HCT116 (cell line): ENCODE results near the gene NFE2L3. TPM values are rescaled to one million over a fixed set of nuclear protein-coding genes. Genes with fewer than 3 reads are reported as not detected.

Experiments
- ATAC-seq: fragments of 200-7000 bp; cut with Tn5 transposase; 2 replicates; pipeline ENCODE4 v1.9.1; 2020; ENCODE audit warnings: mild to moderate bottlenecking, moderate library complexity
- BruUV-seq: library from RNA; stranded (reverse); fragments of 400-500 nt; replicated peaks from 2 replicates; lab custom pipeline; 2021; lab: Mats Ljungman, UMichigan
- CTCF ChIA-PET: fragments of 300-600 bp; sonication (Branson Sonifier 250); formaldehyde crosslinking; loops from one replicate; lab custom pipeline; 2021; ENCODE audit warnings: antibody characterized with exemption; lab: Charles Lee
- POLR2A ChIA-PET: fragments of 300-600, 350-600 bp; sonication (Branson Sonifier 250); formaldehyde crosslinking; loops from one replicate; lab custom pipeline; 2021; ENCODE audit warnings: antibody characterized with exemption; lab: Charles Lee
- RAD21 ChIA-PET, 2 experiments: fragments of 300-600 bp; sonication (Branson Sonifier 250); formaldehyde crosslinking; loops; one replicate each; lab custom pipeline; 2023; ENCODE audit warnings: low total read pairs in 2 of 2; ENCODE audit not compliant: uncharacterized antibody in 2 of 2, unreplicated experiment in 2 of 2, low non-redundant PET in 1 of 2; lab: Charles Lee
- DNase-seq: peaks from one replicate; pipeline ENCODE4 v3.0.0-alpha.2; 2010; ENCODE audit warnings: low read depth, low spot score
- H2AFZ ChIP-seq: fragments of 200-600 bp; shearing (Covaris generic), sonication (generic); 2 replicates; pipeline ENCODE4 v1.6.1; 2017; ENCODE audit warnings: low read depth, mixed run types, mixed read lengths, antibody characterized with exemption, low read length; ENCODE audit not compliant: poor library complexity, severe bottlenecking
- H3K27ac ChIP-seq: 2 replicates; pipeline ENCODE4 v1.5.1; 2012; ENCODE audit warnings: low read depth, low read length
- H3K27me3 ChIP-seq: fragments of 200-600 bp; sonication (generic); 2 replicates; pipeline ENCODE4 v1.6.1; 2016; ENCODE audit warnings: mixed run types, low read length, mixed read lengths; ENCODE audit not compliant: insufficient read depth
- H3K36me3 ChIP-seq, 2 experiments: fragments of 200-500 bp in 1 of 2; fragments of 200-600 bp in 1 of 2; sonication (Bioruptor generic) in 1 of 2; sonication (generic) in 1 of 2; 2 replicates each; pipeline versions ENCODE4 v1.5.1 to v1.6.1; 2014 to 2016; ENCODE audit warnings: low read length in 2 of 2, inconsistent platforms in 1 of 2, mixed read lengths in 1 of 2, mixed run types in 1 of 2; ENCODE audit not compliant: insufficient read depth in 2 of 2, control insufficient read depth in 1 of 2
- H3K4me1 ChIP-seq, 2 experiments: fragments of 200-600 bp in 1 of 2; sonication (generic) in 1 of 2; 2 replicates each; pipeline versions ENCODE4 v1.5.1 to v1.6.1; 2012 to 2017; ENCODE audit warnings: low read length in 2 of 2, inconsistent platforms in 1 of 2, mild to moderate bottlenecking in 1 of 2, mixed read lengths in 1 of 2, mixed run types in 1 of 2, moderate library complexity in 1 of 2; ENCODE audit not compliant: insufficient read depth in 2 of 2, control insufficient read depth in 1 of 2
- H3K4me2 ChIP-seq: fragments of 200-600 bp; sonication (generic); 2 replicates; pipeline ENCODE4 v1.6.1; 2017; ENCODE audit warnings: mixed run types, low read length, mixed read lengths
- H3K4me3 ChIP-seq, 2 experiments: fragments of 200-600 bp in 1 of 2; sonication (generic) in 1 of 2; replicated peaks in 1 of 2; 2 replicates each; pipeline ENCODE4 v1.5.1; 2011 to 2016; ENCODE audit warnings: low read length in 2 of 2, control low read depth in 1 of 2, low read depth in 1 of 2, mild to moderate bottlenecking in 1 of 2, mixed read lengths in 1 of 2, mixed run types in 1 of 2
- H3K79me2 ChIP-seq: fragments of 200-600 bp; sonication (generic); 2 replicates; pipeline ENCODE4 v1.6.1; 2017; ENCODE audit warnings: mild to moderate bottlenecking, mixed run types, low read length, moderate library complexity, mixed read lengths; ENCODE audit not compliant: insufficient read depth
- H3K9ac ChIP-seq: fragments of 200-600 bp; sonication (generic); 2 replicates; pipeline ENCODE4 v1.6.1; 2016; ENCODE audit warnings: low read length, mixed read lengths
- H3K9me2 ChIP-seq: fragments of 200-600 bp; sonication (generic), shearing (Covaris generic); 2 replicates; pipeline ENCODE4 v1.6.1; 2017; ENCODE audit warnings: mixed run types, mild to moderate bottlenecking, moderate library complexity; ENCODE audit not compliant: insufficient read depth
- H3K9me3 ChIP-seq, 2 experiments: fragments of 200-500 bp in 1 of 2; fragments of 200-600 bp in 1 of 2; sonication (Bioruptor generic) in 1 of 2; sonication (generic) in 1 of 2; 2 replicates each; pipeline ENCODE4 v1.6.1; 2014 to 2017; ENCODE audit warnings: low read length in 2 of 2, mixed read lengths in 2 of 2, inconsistent platforms in 1 of 2, low read depth in 1 of 2, mild to moderate bottlenecking in 1 of 2, mixed run types in 1 of 2, moderate library complexity in 1 of 2; ENCODE audit not compliant: control insufficient read depth in 1 of 2, insufficient read depth in 1 of 2
- H4K20me1 ChIP-seq: fragments of 200-600 bp; sonication (generic), shearing (Covaris generic); 2 replicates; pipeline ENCODE4 v1.6.1; 2017; ENCODE audit warnings: mixed run types, mild to moderate bottlenecking, moderate library complexity; ENCODE audit not compliant: insufficient read depth
- ATF3 ChIP-seq: IDR thresholded peaks from 2 replicates; pipeline ENCODE4 v1.6.1; 2012
- CTCF ChIP-seq, 3 experiments: fragments of 200-600 bp in 1 of 3; sonication (generic) in 1 of 3; IDR thresholded peaks in 2 of 3; conservative IDR thresholded peaks in 1 of 3; 2 replicates each; pipeline ENCODE4 v1.5.1; 2012 to 2017; ENCODE audit warnings: low read depth in 2 of 3, low read length in 2 of 3, antibody characterized with exemption in 1 of 3, borderline replicate concordance in 1 of 3, control low read depth in 1 of 3, mild to moderate bottlenecking in 1 of 3, mixed read lengths in 1 of 3, mixed run types in 1 of 3, moderate library complexity in 1 of 3; ENCODE audit not compliant: insufficient read depth in 1 of 3
- ELF1 ChIP-seq: IDR thresholded peaks from 2 replicates; pipeline ENCODE4 v1.6.1; 2012; ENCODE audit warnings: low read depth, borderline replicate concordance
- EZH2phosphoT487 ChIP-seq: fragments of 200-600 bp; IDR thresholded peaks from 2 replicates; pipeline ENCODE4 v1.6.1; 2018; ENCODE audit warnings: antibody characterized with exemption, borderline replicate concordance
- JUND ChIP-seq: IDR thresholded peaks from 2 replicates; pipeline ENCODE4 v1.6.1; 2012
- RAD21 ChIP-seq: IDR thresholded peaks from 2 replicates; pipeline ENCODE4 v1.6.1; 2012; ENCODE audit warnings: low read depth, mild to moderate bottlenecking
- SRF ChIP-seq: IDR thresholded peaks from 2 replicates; pipeline ENCODE4 v1.6.1; 2012; ENCODE audit warnings: low read depth
- ZNF274 ChIP-seq: fragments of 200-500 bp; sonication (Bioruptor generic); IDR thresholded peaks from 2 replicates; pipeline ENCODE4 v1.6.1; 2014; ENCODE audit warnings: mild to moderate bottlenecking, low read depth, low read length, inconsistent platforms
- intact Hi-C: fragments of 100-400 bp; cut with micrococcal nuclease; formaldehyde crosslinking; loops from 2 replicates; pipeline ENCODE4 v1.10.0; 2022
- total RNA-seq: library from RNA; stranded (reverse); gene quantifications from one replicate; pipeline ENCODE4 v1.2.1, GENCODE V29; 2021; ENCODE audit not compliant: unreplicated experiment

NFE2L3 gene
- total RNA-seq, 1 experiment from 2014 or later, result 27.0 TPM

- no peak for TF ChIP-seq CTCF (IDR thresholded peaks at IDR 0.05 in 2 of 3, conservative IDR thresholded peaks at IDR 0.05 in 1 of 3; ENCODE audit: borderline replicate concordance in 1 of 3, insufficient read depth in 1 of 3, low read depth in 2 of 3, low read length in 2 of 3)
- no peak for TF ChIP-seq ELF1
- TF ChIP-seq ZNF274, result no peak
- no peak for TF ChIP-seq JUND
- TF ChIP-seq ATF3, result no peak
- no peak for TF ChIP-seq SRF
- no peak for TF ChIP-seq EZH2phosphoT487
Observed at GRCh38 chr7:26216049-26216448, 64.1 kb downstream of the NFE2L3 start (continued).

- BruUV-seq, result no TSS peak
- RAD21 ChIA-PET, result no interaction called here
- CTCF ChIA-PET, result no interaction called here
Observed at GRCh38 chr7:26224359-26224758, 72.4 kb downstream of the NFE2L3 start.

More at GRCh38 chr7:26224359-26224758, 72.4 kb downstream of the NFE2L3 start:
- Histone ChIP-seq H3K9ac (no peak overlapping the region), H3K4me2 (no peak overlapping the region), H3K27ac (no peak overlapping the region), H3K36me3 (no peaks in the 10 kb centered on the region), H2AFZ (no peak overlapping the region), H4K20me1 (no peaks in the 10 kb centered on the region), H3K4me1 (no peaks in the 10 kb centered on the region), H3K9me3 (no peaks in the 10 kb centered on the region), H3K79me2 (no peaks in the 10 kb centered on the region), H3K9me2 (no peaks in the 10 kb centered on the region), H3K27me3 (no peaks in the 10 kb centered on the region), H3K4me3 (no peak overlapping the region)
- DNase-seq (no peak), ATAC-seq (no peak)
- intact Hi-C loops, result no loop called here
- TF ChIP-seq CTCF (IDR thresholded peaks at IDR 0.05 in 2 of 3, conservative IDR thresholded peaks at IDR 0.05 in 1 of 3; ENCODE audit: borderline replicate concordance in 1 of 3, insufficient read depth in 1 of 3, low read depth in 2 of 3, low read length in 2 of 3) (no peak), RAD21 (no peak)
- POLR2A ChIA-PET, result no interaction called here
